T-helper 17 cell (primary cell): ENCODE results near the gene KASH5. TPM values are rescaled to one million over a fixed set of nuclear protein-coding genes. Genes with fewer than 3 reads are reported as not detected.

Source experiments
- ATAC-seq: fragments of 150-1000 bp; cut with Tn5 transposase; 2 replicates; pipeline ENCODE4 v1.10.0; 2021; ENCODE audit warnings: mild to moderate bottlenecking, moderate library complexity
- DNase-seq, 3 donors: peaks; one replicate each; pipeline versions ENCODE4 v3.0.0 to v3.0.0-alpha.2; 2020 to 2021
- H3K9me3 ChIP-seq: one replicate; pipeline ENCODE4 v1.7.0; 2013; ENCODE audit warnings: low read length, mild to moderate bottlenecking; ENCODE audit not compliant: control insufficient read depth, poor library complexity, severe bottlenecking
- H3K27ac Mint-ChIP-seq: one replicate; pipeline ENCODE4 v1.8.0; 2022; ENCODE audit warnings: mild to moderate bottlenecking, moderate library complexity, mixed read lengths
- H3K27me3 Mint-ChIP-seq: one replicate; pipeline ENCODE4 v1.8.0; 2022; ENCODE audit warnings: mixed read lengths
- H3K36me3 Mint-ChIP-seq: one replicate; pipeline ENCODE4 v1.8.0; 2022; ENCODE audit warnings: low read depth, mixed read lengths
- H3K4me1 Mint-ChIP-seq: one replicate; pipeline ENCODE4 v1.8.0; 2022; ENCODE audit warnings: mild to moderate bottlenecking, mixed read lengths
- H3K4me3 Mint-ChIP-seq: one replicate; pipeline ENCODE4 v1.8.0; 2022; ENCODE audit warnings: mild to moderate bottlenecking, moderate library complexity, mixed read lengths
- total RNA-seq, 4 donors: library from RNA in 2 of 4; stranded (reverse) in 2 of 4; gene quantifications; one replicate each; pipeline ENCODE4 v1.2.3 and lab custom pipeline; 2022 to 2026

Gene KASH5
- total RNA-seq, 2 donors from 2014 or later: 0.86 TPM; not detected in 1

DNA sequence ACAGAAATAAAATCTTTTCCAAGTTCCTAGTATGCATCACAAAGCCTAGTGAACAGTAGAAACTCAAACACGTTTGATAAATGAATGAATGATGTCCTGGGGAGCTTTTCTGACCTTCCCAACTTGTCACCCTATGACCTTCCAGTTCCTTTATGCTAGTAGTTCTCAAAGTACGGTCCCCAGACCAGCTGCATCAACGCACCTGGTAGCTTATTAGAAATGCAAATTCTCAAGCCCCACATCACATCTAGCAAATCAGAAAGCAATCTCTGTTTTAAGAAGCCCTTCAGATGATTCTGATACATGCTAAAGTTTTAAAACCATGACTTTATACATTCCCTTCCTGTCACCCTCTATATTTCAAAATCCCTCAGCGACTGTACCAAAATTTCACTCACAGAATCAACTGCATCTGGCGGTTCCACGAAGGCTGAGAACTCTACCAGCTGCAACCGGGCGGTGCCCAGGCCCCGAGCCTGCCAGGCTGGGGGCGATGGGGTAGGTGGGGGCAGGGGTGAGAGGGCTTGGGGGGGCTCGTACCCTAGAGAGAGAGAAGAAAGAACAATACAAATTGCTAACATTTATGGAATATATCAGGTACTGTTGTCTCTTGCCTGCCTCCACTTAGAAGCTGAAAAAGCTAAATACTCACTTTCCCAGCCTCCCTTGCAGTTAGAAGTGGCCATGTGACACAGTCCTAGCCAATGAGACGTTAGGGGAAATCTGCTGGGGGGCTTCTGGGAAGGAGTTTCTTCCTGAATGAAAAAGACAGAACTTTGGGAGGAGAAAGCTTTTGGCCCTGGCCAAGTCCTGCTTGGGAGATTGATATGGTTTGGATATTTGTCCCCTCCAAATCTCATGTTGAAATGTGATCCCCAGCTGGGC, 39.5 kb upstream of the KASH5 start:
- H3K27me3 Mint-ChIP-seq: peaks cover 13% of the 10 kb centered on the region
- no peak overlapping the region for H3K4me3 Mint-ChIP-seq
- H3K9me3 ChIP-seq: no peaks in the 10 kb centered on the region
- ATAC-seq (no peak), DNase-seq (no peak)
- no peaks in the 10 kb centered on the region for H3K36me3 Mint-ChIP-seq
- no peak overlapping the region for H3K27ac Mint-ChIP-seq
- peaks cover 6% of the 10 kb centered on the region for H3K4me1 Mint-ChIP-seq

DNA sequence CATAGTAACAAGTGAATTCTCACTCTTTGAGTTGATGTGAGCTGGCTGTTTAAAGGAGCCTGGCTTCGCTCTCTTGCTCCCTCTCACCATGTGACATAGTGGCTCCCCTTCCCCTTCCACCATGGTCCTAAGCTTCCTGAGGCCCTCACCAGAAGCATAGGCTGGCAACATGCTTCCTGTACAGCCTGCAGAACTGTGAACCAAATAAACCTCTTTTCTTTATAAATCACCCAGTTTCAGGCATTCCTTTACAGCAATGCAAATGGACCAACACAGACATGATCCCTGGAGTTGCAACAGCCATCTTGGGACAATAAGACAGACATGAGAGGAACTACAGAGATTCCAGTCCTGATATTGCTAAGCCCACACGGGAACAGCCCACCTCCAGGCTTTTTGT, 38.5 kb upstream of the KASH5 start:
- H3K4me1 Mint-ChIP-seq: peaks cover 6% of the 10 kb centered on the region
- no peak overlapping the region for H3K27ac Mint-ChIP-seq
- DNase-seq (no peak), ATAC-seq (no peak)
- no peaks in the 10 kb centered on the region for H3K9me3 ChIP-seq
- no peaks in the 10 kb centered on the region for H3K36me3 Mint-ChIP-seq
- H3K27me3 Mint-ChIP-seq: peaks cover 21% of the 10 kb centered on the region
- no peak overlapping the region for H3K4me3 Mint-ChIP-seq

GRCh38 chr19:49355909-49356353, 32.1 kb upstream of the KASH5 start:
- Mint-ChIP-seq H3K4me1 (peaks cover 23% of the 10 kb centered on the region), H3K36me3 (peaks cover 2% of the 10 kb centered on the region), H3K27me3 (peaks cover 29% of the 10 kb centered on the region), H3K27ac (no peak overlapping the region), H3K4me3 (no peak overlapping the region)
- H3K9me3 ChIP-seq: no peaks in the 10 kb centered on the region
- ATAC-seq (no peak), DNase-seq (no peak)

DNA sequence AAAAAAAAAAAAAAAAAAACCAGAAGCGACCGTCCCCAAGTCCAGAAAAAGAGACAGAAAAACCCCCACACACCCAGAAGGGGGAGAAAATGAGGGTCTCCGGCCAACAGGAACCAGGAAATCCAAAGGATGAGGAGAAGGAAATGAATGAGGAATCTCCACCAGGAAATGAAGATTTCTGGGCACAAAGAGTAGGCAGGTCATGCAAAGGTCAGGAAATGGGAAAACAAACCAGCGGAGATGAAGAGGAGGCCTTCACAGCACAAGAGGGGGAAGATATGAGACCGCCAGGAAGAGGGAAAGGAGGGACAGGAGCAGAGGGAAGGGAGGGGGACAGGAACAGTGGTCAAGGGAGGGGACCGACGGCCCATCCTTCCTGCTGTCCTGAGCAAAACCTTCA, 31.7 kb upstream of the KASH5 start:
- DNase-seq (no peak), ATAC-seq (no peak)
- Mint-ChIP-seq H3K36me3 (peaks cover 2% of the 10 kb centered on the region), H3K4me3 (peak overlapping the region; percentile 39), H3K4me1 (peaks cover 27% of the 10 kb centered on the region), H3K27me3 (peaks cover 24% of the 10 kb centered on the region), H3K27ac (no peak overlapping the region)
- no peaks in the 10 kb centered on the region for H3K9me3 ChIP-seq

DNA sequence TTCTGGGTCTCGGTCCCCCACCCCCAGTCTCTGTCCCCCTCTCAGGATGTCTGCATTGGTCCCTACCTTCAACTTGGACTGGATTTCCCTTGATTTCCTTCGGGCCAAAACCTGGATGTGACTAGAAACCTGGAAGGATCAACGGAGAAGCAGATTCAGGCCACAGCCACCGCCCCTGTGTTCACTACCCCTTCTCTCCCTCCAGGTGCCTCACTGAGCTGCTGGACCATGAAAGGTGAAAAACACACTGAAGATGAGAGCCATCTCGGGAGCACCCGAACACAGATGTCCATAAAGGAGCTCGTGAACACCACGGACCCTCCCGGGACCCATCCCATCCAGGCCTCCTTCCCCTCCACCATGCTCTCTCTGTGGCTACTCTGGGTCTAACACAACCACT, 30.9 kb upstream of the KASH5 start:
- no peaks in the 10 kb centered on the region for H3K9me3 ChIP-seq
- Mint-ChIP-seq H3K36me3 (peaks cover 2% of the 10 kb centered on the region), H3K27ac (peak overlapping the region; percentile 27), H3K4me3 (peak overlapping the region; percentile 41), H3K4me1 (peaks cover 32% of the 10 kb centered on the region), H3K27me3 (peaks cover 23% of the 10 kb centered on the region)
- no peak for DNase-seq
- ATAC-seq: no peak

DNA sequence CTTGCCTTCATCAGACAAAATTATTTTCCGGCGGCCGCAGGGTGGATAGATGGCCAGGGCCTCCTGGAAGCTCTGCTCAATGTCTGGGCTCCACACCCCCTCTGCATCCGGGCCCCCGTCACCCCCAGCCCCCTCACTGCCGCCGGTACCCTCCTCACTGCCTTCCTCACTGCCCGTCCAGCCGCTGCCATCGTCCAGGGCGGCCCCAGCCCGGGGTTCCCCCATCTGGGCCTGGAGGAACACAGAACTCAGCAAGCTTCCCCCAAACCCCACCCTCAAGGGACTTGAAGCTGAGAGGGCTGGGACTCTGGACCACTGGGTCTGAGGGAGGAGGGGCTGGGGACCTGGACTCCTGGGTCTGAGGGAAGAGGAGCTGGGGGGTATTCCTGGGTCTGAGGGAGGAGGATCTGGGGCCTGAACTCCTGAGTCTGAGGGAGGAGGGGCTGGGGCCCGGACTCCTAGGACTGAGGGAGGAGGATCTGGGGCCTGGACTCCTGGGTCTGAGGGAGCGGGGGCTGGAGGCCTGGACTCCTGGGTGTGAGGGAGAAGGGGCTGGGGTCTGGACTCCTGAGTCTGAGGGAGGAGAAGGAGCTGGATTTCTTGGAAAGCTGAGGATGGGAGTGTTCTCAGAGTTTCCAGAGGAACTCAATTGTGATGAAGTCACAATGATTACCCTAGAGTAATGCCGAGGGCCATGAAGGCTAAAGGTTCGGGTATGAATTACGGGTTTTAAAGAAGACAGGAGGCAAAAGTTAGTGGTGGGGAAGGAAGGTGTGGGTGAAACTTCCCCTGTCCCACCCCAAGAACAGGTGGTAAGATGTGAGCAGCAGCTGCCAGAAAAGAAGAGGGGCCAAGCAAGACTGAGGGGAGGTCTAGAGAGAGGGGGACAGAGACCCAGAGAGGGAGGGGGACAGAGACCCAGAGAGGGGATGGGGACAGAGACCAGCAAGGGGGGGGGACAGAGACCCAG, 27.9 kb upstream of the KASH5 start:
- H3K36me3 Mint-ChIP-seq: peaks cover 5% of the 10 kb centered on the region
- no peaks in the 10 kb centered on the region for H3K9me3 ChIP-seq
- H3K27ac Mint-ChIP-seq: no peak overlapping the region
- peaks cover 7% of the 10 kb centered on the region for H3K27me3 Mint-ChIP-seq
- peaks cover 32% of the 10 kb centered on the region for H3K4me1 Mint-ChIP-seq
- DNase-seq: no peak
- peak overlapping the region; percentile 25 for H3K4me3 Mint-ChIP-seq
- ATAC-seq: no peak

- H3K9me3 ChIP-seq: no peaks in the 10 kb centered on the region
- DNase-seq: no peak
- no peak overlapping the region for H3K4me3 Mint-ChIP-seq
- no peaks in the 10 kb centered on the region for H3K27me3 Mint-ChIP-seq
- H3K4me1 Mint-ChIP-seq: peaks cover 22% of the 10 kb centered on the region
- ATAC-seq: no peak
- H3K36me3 Mint-ChIP-seq: peaks cover 6% of the 10 kb centered on the region
- H3K27ac Mint-ChIP-seq: no peak overlapping the region
Observed at GRCh38 chr19:49361438-49362047, 26.5 kb upstream of the KASH5 start.

- Mint-ChIP-seq H3K4me1 (peaks cover 20% of the 10 kb centered on the region), H3K36me3 (peaks cover 6% of the 10 kb centered on the region), H3K4me3 (no peak within 1 kb of the TSS), H3K27me3 (no peaks in the 10 kb centered on the region), H3K27ac (no peak within 1 kb of the TSS)
- no peak for DNase-seq
- no peaks in the 10 kb centered on the region for H3K9me3 ChIP-seq
- ATAC-seq: no peak
Observed at GRCh38 chr19:49362048-49362928, 25.8 kb upstream of the KASH5 start, which contains the start of gene TEAD2. Gene TEAD2 (minus strand): TSS chr19:49362416. CDS start chr19:49360075, 2,341 bp downstream.

- Mint-ChIP-seq H3K27ac (no peak overlapping the region), H3K27me3 (no peaks in the 10 kb centered on the region), H3K36me3 (peaks cover 6% of the 10 kb centered on the region), H3K4me1 (peaks cover 20% of the 10 kb centered on the region), H3K4me3 (no peak overlapping the region)
- ATAC-seq (no peak), DNase-seq (no peak)
- no peaks in the 10 kb centered on the region for H3K9me3 ChIP-seq
Observed at GRCh38 chr19:49362929-49363267, 25.2 kb upstream of the KASH5 start.

DNA sequence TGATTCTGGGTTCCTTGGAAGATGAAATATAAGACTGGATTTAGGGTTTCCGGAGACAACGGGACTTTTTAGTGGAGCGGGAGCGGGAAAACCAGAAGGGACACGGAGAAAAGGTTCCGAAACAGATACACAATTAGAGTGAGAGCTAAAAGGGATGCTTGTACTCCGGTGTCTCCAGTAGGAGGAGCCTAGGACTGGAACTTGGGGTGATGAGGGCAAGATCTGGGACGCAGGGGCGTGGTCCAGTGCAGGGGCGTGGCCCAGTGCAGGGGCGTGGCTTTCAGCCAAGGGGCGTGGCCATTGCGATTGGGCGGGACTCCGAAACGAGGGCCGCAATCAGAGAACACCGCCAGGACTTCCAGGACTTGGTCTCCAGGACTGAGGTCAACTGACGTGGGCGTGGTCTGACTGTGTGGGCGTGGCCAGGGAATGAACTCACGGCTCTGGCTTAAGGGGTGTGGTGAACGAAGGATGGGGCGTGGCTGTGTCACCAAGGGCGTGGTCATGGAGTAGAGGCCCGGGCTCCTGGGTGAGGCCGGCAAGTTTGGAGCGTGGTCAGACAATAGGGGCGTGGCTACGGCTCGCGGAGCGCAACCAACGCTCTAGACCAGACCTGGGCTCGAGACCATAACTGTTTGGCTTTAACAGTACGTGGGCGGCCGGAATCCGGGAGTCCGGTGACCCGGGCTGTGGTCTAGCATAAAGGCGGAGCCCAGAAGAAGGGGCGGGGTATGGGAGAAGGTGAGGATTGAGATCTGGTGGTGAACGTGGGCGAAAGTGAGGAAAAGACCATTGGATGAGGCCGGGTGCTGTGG, 24.6 kb upstream of the KASH5 start, which contains the start of gene DKKL1:
Gene DKKL1, plus strand, starts transcription at position 610 of the 815 bp plus-strand sequence. Its CDS starts 122 bp downstream, at position 732.
- Mint-ChIP-seq H3K27me3 (no peaks in the 10 kb centered on the region), H3K4me1 (peaks cover 20% of the 10 kb centered on the region), H3K27ac (no peak within 1 kb of the TSS), H3K4me3 (no peak within 1 kb of the TSS), H3K36me3 (peaks cover 6% of the 10 kb centered on the region)
- ATAC-seq (peak; percentile 88), DNase-seq (peak; percentile 42 to 63 (median 48))
- H3K9me3 ChIP-seq: no peaks in the 10 kb centered on the region

GRCh38 chr19:49364083-49364737, 23.8 kb upstream of the KASH5 start:
- no peaks in the 10 kb centered on the region for H3K27me3 Mint-ChIP-seq
- H3K4me1 Mint-ChIP-seq: peaks cover 20% of the 10 kb centered on the region
- H3K27ac Mint-ChIP-seq: no peak overlapping the region
- H3K4me3 Mint-ChIP-seq: no peak overlapping the region
- DNase-seq: no peak
- peaks cover 6% of the 10 kb centered on the region for H3K36me3 Mint-ChIP-seq
- ATAC-seq: no peak
- H3K9me3 ChIP-seq: peaks cover 7% of the 10 kb centered on the region
